Kidney (tissue), 14 donors: Measurements from ENCODE around the gene KIF17. TPM values are rescaled to one million over a fixed set of nuclear protein-coding genes. Genes with fewer than 3 reads are reported as not detected.
A peak's percentile ranks its signal among the peaks of the same experiment; 100 is the strongest.

Experiments used
- DNase-seq, 5 donors: peaks; one replicate each; pipeline ENCODE4 v3.0.0-alpha.2; 2013 to 2020
- FAIRE-seq: peaks from 2 replicates; lab custom pipeline; 2012; peaks lifted over from hg19 to GRCh38; lab: Jason Lieb, UNC
- H3K27ac ChIP-seq, 2 donors: one replicate each; pipeline ENCODE4 v1.7.0; 2013; ENCODE audit warnings: low read depth in 2 of 2, low read length in 2 of 2, inconsistent platforms in 1 of 2
- H3K27me3 ChIP-seq: one replicate; pipeline ENCODE4 v1.7.1; 2013; ENCODE audit warnings: low read length, inconsistent platforms; ENCODE audit not compliant: control insufficient read depth, insufficient read depth
- H3K36me3 ChIP-seq, 3 donors: one replicate each; pipeline versions ENCODE4 v1.7.0 to v1.7.1; 2013; ENCODE audit warnings: low read length in 3 of 3, control low read depth in 1 of 3, inconsistent platforms in 1 of 3; ENCODE audit not compliant: insufficient read depth in 3 of 3, control insufficient read depth in 2 of 3
- H3K4me1 ChIP-seq, 3 donors: one replicate each; pipeline versions ENCODE4 v1.7.0 to v1.7.1; 2013; ENCODE audit warnings: low read length in 3 of 3, inconsistent platforms in 1 of 3, low read depth in 1 of 3; ENCODE audit not compliant: control insufficient read depth in 2 of 3, insufficient read depth in 2 of 3
- H3K4me3 ChIP-seq, 3 donors: one replicate each; pipeline versions ENCODE4 v1.7.0 to v1.8.1; 2013; ENCODE audit warnings: low read length in 3 of 3, control low read depth in 1 of 3, inconsistent platforms in 1 of 3
- H3K9ac ChIP-seq, 3 donors: one replicate each; pipeline versions ENCODE4 v1.7.0 to v1.7.1; 2013; ENCODE audit warnings: low read length in 3 of 3, control low read depth in 1 of 3, inconsistent platforms in 1 of 3
- H3K9me3 ChIP-seq, 3 donors: one replicate each; pipeline versions ENCODE4 v1.7.0 to v1.7.1; 2013; ENCODE audit warnings: low read length in 3 of 3, control low read depth in 1 of 3, inconsistent platforms in 1 of 3; ENCODE audit not compliant: control insufficient read depth in 2 of 3, insufficient read depth in 1 of 3
- CTCF ChIP-seq: IDR thresholded peaks from 3 replicates; pipeline ENCODE4 v1.5.1; 2012; ENCODE audit warnings: mild to moderate bottlenecking, moderate library complexity, borderline replicate concordance; ENCODE audit not compliant: insufficient read depth; ENCODE audit errors: extremely low read depth
- intact Hi-C: fragments of 100-400 bp; cut with DNase I; formaldehyde crosslinking; loops from one replicate; pipeline ENCODE4 v1.11.1; 2022
- polyA plus RNA-seq: library from polyadenylated mRNA; stranded (reverse); fragments of 350-450 nt; fragmentation: Illumina TruSeq; extraction: RNeasy Lipid Tissue Mini Kit (QIAGEN cat#74804); gene quantifications from one replicate; pipeline ENCODE4 v1.2.3, GENCODE V29; 2014; ENCODE audit warnings: low read depth, low replicate concordance; ENCODE audit not compliant: insufficient read depth
- total RNA-seq: library from RNA; stranded (reverse); fragmentation: NEBNext Ultra II Directional; extraction: Animal tissue kit (Norgen Biotek cat#: 25700); gene quantifications from one replicate; pipeline ENCODE4 v1.2.1, GENCODE V29; 2021
- donor health status: control.
- donor health status: control.
- donor health status: control.
- donor health status: control.
- donor health status: control.
- donor health status: DM: yes; HTN: yes; CAD: no.
- donor health status: Normal renal cell carcinoma (clear cell type).

KIF17 gene
- total and polyA plus RNA-seq, 2 donors from 2014 or later, result 3.7 to 4.9 TPM

GRCh38 chr1:20733360-20733975 is 15.7 kb upstream of the KIF17 start:
- H3K9me3 ChIP-seq, result no peaks in the 10 kb centered on the region
- intact Hi-C loops, result no loop called here
- H3K27me3 ChIP-seq, result peaks cover 9% of the 10 kb centered on the region
- peak overlapping the region; percentile 40 to 72 (median 67) for H3K4me3 ChIP-seq
- DNase-seq (peak in 1 of 5 donors; percentile 45), FAIRE-seq (no peak)
- H3K27ac ChIP-seq, result peak overlapping the region; percentile 76 to 77
- peaks cover 0 to 14% (median 14%) of the 10 kb centered on the region in 3 donors for H3K4me1 ChIP-seq
- peak overlapping the region in 1 of 3 donors; percentile 27 for H3K9ac ChIP-seq
- TF ChIP-seq CTCF, result no peak
- peaks cover 0 to 4% (median 0%) of the 10 kb centered on the region in 3 donors for H3K36me3 ChIP-seq

- H3K27ac ChIP-seq, result peak within 1 kb of the TSS; percentile 76 to 77
- intact Hi-C loops, result no loop called here
- peak within 1 kb of the TSS; percentile 15 to 37 (median 27) for H3K9ac ChIP-seq
- H3K9me3 ChIP-seq, result no peaks in the 10 kb centered on the region
- TF ChIP-seq CTCF, result peak; percentile 27
- FAIRE-seq (peak; percentile 42), DNase-seq (peak; percentile 72 to 92 (median 87))
- peak within 1 kb of the TSS; percentile 56 to 72 (median 67) for H3K4me3 ChIP-seq
- peaks cover 9% of the 10 kb centered on the region for H3K27me3 ChIP-seq
- H3K4me1 ChIP-seq, result peaks cover 0 to 14% (median 14%) of the 10 kb centered on the region in 3 donors
- peaks cover 0 to 4% (median 0%) of the 10 kb centered on the region in 3 donors for H3K36me3 ChIP-seq
These were observed 15.0 kb upstream of the KIF17 start, which contains the start of gene SH2D5 for GRCh38 chr1:20732588-20733359. Gene SH2D5 (minus strand): TSS chr1:20732703. CDS start chr1:20728044, 4,659 bp downstream.

- TF ChIP-seq CTCF, result no peak
- H3K9me3 ChIP-seq, result no peaks in the 10 kb centered on the region
- peak overlapping the region; percentile 15 to 37 (median 27) for H3K9ac ChIP-seq
- intact Hi-C loops, result no loop called here
- peak overlapping the region; percentile 56 to 72 (median 67) for H3K4me3 ChIP-seq
- peaks cover 0 to 14% (median 14%) of the 10 kb centered on the region in 3 donors for H3K4me1 ChIP-seq
- H3K27me3 ChIP-seq, result peaks cover 9% of the 10 kb centered on the region
- FAIRE-seq (no peak), DNase-seq (peak; percentile 86 to 93 (median 91))
- H3K36me3 ChIP-seq, result no peaks in the 10 kb centered on the region
- H3K27ac ChIP-seq, result no peak overlapping the region
These were observed 14.3 kb upstream of the KIF17 start for GRCh38 chr1:20732071-20732587.
